Endothelial cell (in vitro differentiated cells): ENCODE data around the gene SLC45A1. TPM values are rescaled to one million over a fixed set of nuclear protein-coding genes. Genes with fewer than 3 reads are reported as not detected.

ENCODE experiments used
- DNase-seq: peaks from one replicate; pipeline ENCODE4 v3.0.0; 2021; ENCODE audit warnings: low spot score
- H3K27ac Mint-ChIP-seq: one replicate; pipeline ENCODE4 v1.8.0; 2021; ENCODE audit warnings: mixed read lengths, inconsistent platforms; ENCODE audit not compliant: unreplicated experiment
- H3K27me3 Mint-ChIP-seq: one replicate; pipeline ENCODE4 v1.8.0; 2021; ENCODE audit warnings: mild to moderate bottlenecking, moderate library complexity, mixed read lengths, inconsistent platforms; ENCODE audit not compliant: unreplicated experiment
- H3K36me3 Mint-ChIP-seq: one replicate; pipeline ENCODE4 v1.8.0; 2021; ENCODE audit warnings: mild to moderate bottlenecking, low read depth, mixed read lengths, inconsistent platforms; ENCODE audit not compliant: unreplicated experiment
- H3K4me1 Mint-ChIP-seq: one replicate; pipeline ENCODE4 v1.8.0; 2021; ENCODE audit warnings: mild to moderate bottlenecking, mixed read lengths, inconsistent platforms; ENCODE audit not compliant: unreplicated experiment
- H3K4me3 Mint-ChIP-seq: one replicate; pipeline ENCODE4 v1.8.0; 2021; ENCODE audit warnings: mild to moderate bottlenecking, mixed read lengths, inconsistent platforms; ENCODE audit not compliant: unreplicated experiment
- H3K9me3 Mint-ChIP-seq: one replicate; pipeline ENCODE4 v1.8.0; 2021; ENCODE audit warnings: mixed read lengths, inconsistent platforms; ENCODE audit not compliant: unreplicated experiment
- CTCF ChIP-seq: fragments of 200-600 bp; sonication (generic); IDR thresholded peaks from one replicate; pipeline ENCODE4 v1.5.0; 2021; ENCODE audit warnings: antibody characterized with exemption; ENCODE audit not compliant: unreplicated experiment
- total RNA-seq: library from RNA; stranded (reverse); fragmentation: NEBNext Ultra II Directional; extraction: Animal tissue kit (Norgen Biotek cat#: 25700); gene quantifications from one replicate; pipeline ENCODE4 v1.2.1, GENCODE V29; 2021; ENCODE audit not compliant: unreplicated experiment

SLC45A1 gene
- total RNA-seq, 1 donor from 2014 or later, result 0.62 TPM

GRCh38 chr1:8386247-8386646, 68.3 kb downstream of the SLC45A1 start:
- H3K36me3 Mint-ChIP-seq, result peaks cover 32% of the 10 kb centered on the region
- peaks cover 11% of the 10 kb centered on the region for H3K27me3 Mint-ChIP-seq
- DNase-seq, result no peak
- H3K4me1 Mint-ChIP-seq, result peaks cover 63% of the 10 kb centered on the region
- no peaks in the 10 kb centered on the region for H3K9me3 Mint-ChIP-seq
- TF ChIP-seq CTCF, result no peak
- H3K4me3 Mint-ChIP-seq, result no peak overlapping the region
- peak overlapping the region; percentile 87 for H3K27ac Mint-ChIP-seq

- DNase-seq, result no peak
- H3K27ac Mint-ChIP-seq, result peak overlapping the region; percentile 67
- peaks cover 48% of the 10 kb centered on the region for H3K4me1 Mint-ChIP-seq
- H3K4me3 Mint-ChIP-seq, result no peak overlapping the region
- H3K36me3 Mint-ChIP-seq, result peaks cover 43% of the 10 kb centered on the region
- no peaks in the 10 kb centered on the region for H3K9me3 Mint-ChIP-seq
- TF ChIP-seq CTCF, result no peak
- H3K27me3 Mint-ChIP-seq, result peaks cover 10% of the 10 kb centered on the region
These were observed 71.0 kb downstream of the SLC45A1 start for GRCh38 chr1:8388732-8389562.

- no peak overlapping the region for H3K4me3 Mint-ChIP-seq
- H3K27me3 Mint-ChIP-seq, result peaks cover 10% of the 10 kb centered on the region
- H3K4me1 Mint-ChIP-seq, result peaks cover 41% of the 10 kb centered on the region
- H3K36me3 Mint-ChIP-seq, result peaks cover 37% of the 10 kb centered on the region
- H3K9me3 Mint-ChIP-seq, result no peaks in the 10 kb centered on the region
- peak overlapping the region; percentile 7 for H3K27ac Mint-ChIP-seq
- no peak for DNase-seq
- TF ChIP-seq CTCF, result no peak
These were observed 72.1 kb downstream of the SLC45A1 start for GRCh38 chr1:8389958-8390535.

- no peak for DNase-seq
- peak overlapping the region; percentile 74 for H3K27ac Mint-ChIP-seq
- no peak for TF ChIP-seq CTCF
- H3K9me3 Mint-ChIP-seq, result no peaks in the 10 kb centered on the region
- peaks cover 40% of the 10 kb centered on the region for H3K4me1 Mint-ChIP-seq
- peak overlapping the region; percentile 17 for H3K4me3 Mint-ChIP-seq
- peaks cover 10% of the 10 kb centered on the region for H3K27me3 Mint-ChIP-seq
- H3K36me3 Mint-ChIP-seq, result peaks cover 40% of the 10 kb centered on the region
These were observed 72.8 kb downstream of the SLC45A1 start for GRCh38 chr1:8390707-8391106.

GRCh38 chr1:8392522-8392921, 74.6 kb downstream of the SLC45A1 start:
- Mint-ChIP-seq H3K4me3 (no peak overlapping the region), H3K4me1 (peaks cover 48% of the 10 kb centered on the region), H3K9me3 (no peaks in the 10 kb centered on the region), H3K27me3 (peaks cover 10% of the 10 kb centered on the region), H3K27ac (no peak overlapping the region), H3K36me3 (peaks cover 49% of the 10 kb centered on the region)
- no peak for DNase-seq
- no peak for TF ChIP-seq CTCF
